Body of pancreas (tissue), 4 donors: ENCODE results near the gene CLP1.

Experiments used
- POLR2A ChIP-seq, 3 donors: fragments of 450-650 bp; IDR thresholded peaks; one replicate each; pipeline ENCODE4 v1.6.1; 2016; ENCODE audit warnings: antibody characterized with exemption in 3 of 3, mild to moderate bottlenecking in 2 of 3
- TF ChIP-seq, protein P1 (sequence below), 7 experiments: fragments of 450-650 bp in 4 of 7; fragments of 200-600 bp in 3 of 7; sonication (generic) in 3 of 7; IDR thresholded peaks; one replicate each; pipeline ENCODE4 v1.5.1; 2016 to 2019; ENCODE audit warnings: antibody characterized with exemption in 7 of 7

DNA sequence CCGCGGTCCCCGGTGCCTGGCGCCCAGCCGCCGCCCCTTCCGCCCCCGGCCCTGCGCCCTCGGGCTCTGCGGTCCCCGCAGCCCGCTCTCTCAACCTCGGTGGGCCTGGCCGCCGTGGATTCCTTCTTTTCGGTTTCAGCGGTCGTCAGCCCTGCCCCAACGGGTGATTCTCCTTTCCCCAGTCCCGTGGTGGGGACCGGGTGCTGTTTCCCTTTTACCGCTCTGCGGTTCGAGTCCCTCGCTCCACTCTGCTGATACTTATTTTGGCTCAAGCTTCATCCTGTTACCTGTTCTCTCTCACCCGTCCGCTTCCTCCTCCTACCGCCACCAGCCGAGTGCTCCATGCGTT, 10.8 kb downstream of the CLP1 start:
- TF ChIP-seq POLR2A (IDR thresholded peaks at IDR 0.05), result no peak
- TF ChIP-seq, protein P1, sequence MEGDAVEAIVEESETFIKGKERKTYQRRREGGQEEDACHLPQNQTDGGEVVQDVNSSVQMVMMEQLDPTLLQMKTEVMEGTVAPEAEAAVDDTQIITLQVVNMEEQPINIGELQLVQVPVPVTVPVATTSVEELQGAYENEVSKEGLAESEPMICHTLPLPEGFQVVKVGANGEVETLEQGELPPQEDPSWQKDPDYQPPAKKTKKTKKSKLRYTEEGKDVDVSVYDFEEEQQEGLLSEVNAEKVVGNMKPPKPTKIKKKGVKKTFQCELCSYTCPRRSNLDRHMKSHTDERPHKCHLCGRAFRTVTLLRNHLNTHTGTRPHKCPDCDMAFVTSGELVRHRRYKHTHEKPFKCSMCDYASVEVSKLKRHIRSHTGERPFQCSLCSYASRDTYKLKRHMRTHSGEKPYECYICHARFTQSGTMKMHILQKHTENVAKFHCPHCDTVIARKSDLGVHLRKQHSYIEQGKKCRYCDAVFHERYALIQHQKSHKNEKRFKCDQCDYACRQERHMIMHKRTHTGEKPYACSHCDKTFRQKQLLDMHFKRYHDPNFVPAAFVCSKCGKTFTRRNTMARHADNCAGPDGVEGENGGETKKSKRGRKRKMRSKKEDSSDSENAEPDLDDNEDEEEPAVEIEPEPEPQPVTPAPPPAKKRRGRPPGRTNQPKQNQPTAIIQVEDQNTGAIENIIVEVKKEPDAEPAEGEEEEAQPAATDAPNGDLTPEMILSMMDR (IDR thresholded peaks at IDR 0.05), result no peak
